OCI-LY1 (cell line): Measurements from ENCODE around the gene NKAIN2.

ENCODE experiments used
- H2AFZ ChIP-seq: fragments of 200-600 bp; sonication (generic), shearing (Covaris generic); 2 replicates; pipeline ENCODE4 v1.6.0; 2014; ENCODE audit warnings: antibody characterized with exemption, mild to moderate bottlenecking, low read length
- H3F3A ChIP-seq: fragments of 200-600 bp; sonication (generic), shearing (Covaris generic); 2 replicates; pipeline ENCODE4 v1.6.0; 2014; ENCODE audit warnings: mild to moderate bottlenecking, antibody characterized with exemption, low read length, moderate library complexity; ENCODE audit not compliant: insufficient read depth
- H3K27ac ChIP-seq: fragments of 200-600 bp; sonication (generic); 2 replicates; pipeline ENCODE4 v1.5.1; 2014; ENCODE audit warnings: low read length, mixed run types, mild to moderate bottlenecking, low read depth; ENCODE audit not compliant: poor library complexity, severe bottlenecking
- H3K27me3 ChIP-seq: fragments of 200-600 bp; sonication (generic); 2 replicates; pipeline ENCODE4 v1.6.0; 2014; ENCODE audit warnings: antibody characterized with exemption, mild to moderate bottlenecking, low read length, moderate library complexity; ENCODE audit not compliant: insufficient read depth
- H3K36me3 ChIP-seq: fragments of 200-600 bp; sonication (generic); 2 replicates; pipeline ENCODE4 v1.6.1; 2014; ENCODE audit warnings: mild to moderate bottlenecking, antibody characterized with exemption, low read length, moderate library complexity, mixed read lengths; ENCODE audit not compliant: insufficient read depth
- H3K4me1 ChIP-seq: fragments of 200-600 bp; sonication (generic); 2 replicates; pipeline ENCODE4 v1.5.1; 2014; ENCODE audit warnings: mild to moderate bottlenecking, low read length, moderate library complexity; ENCODE audit not compliant: insufficient read depth, severe bottlenecking
- H3K4me2 ChIP-seq: fragments of 200-600 bp; sonication (generic), shearing (Covaris generic); 2 replicates; pipeline ENCODE4 v1.6.1; 2014; ENCODE audit warnings: low read length
- H3K4me3 ChIP-seq: fragments of 200-600 bp; sonication (generic); 2 replicates; pipeline ENCODE4 v1.5.1; 2014; ENCODE audit warnings: low read length, low read depth, mild to moderate bottlenecking, mixed read lengths; ENCODE audit not compliant: poor library complexity, severe bottlenecking
- H3K79me2 ChIP-seq: fragments of 200-600 bp; shearing (Covaris generic); 2 replicates; pipeline ENCODE4 v1.6.1; 2016; ENCODE audit warnings: mixed run types, low read length, mixed read lengths; ENCODE audit not compliant: insufficient read depth
- H3K9ac ChIP-seq: fragments of 200-600 bp; sonication (generic), shearing (Covaris generic); 2 replicates; pipeline ENCODE4 v1.6.1; 2014; ENCODE audit warnings: mild to moderate bottlenecking, low read length, mixed read lengths
- H3K9me2 ChIP-seq: fragments of 200-600 bp; sonication (generic), shearing (Covaris generic); 2 replicates; pipeline ENCODE4 v1.6.1; 2014; ENCODE audit warnings: low read depth, mild to moderate bottlenecking, low read length, mixed read lengths
- H3K9me3 ChIP-seq: fragments of 200-600 bp; shearing (Covaris generic); 2 replicates; pipeline ENCODE4 v1.6.1; 2014; ENCODE audit warnings: low read length, mixed read lengths
- H4K20me1 ChIP-seq: fragments of 200-600 bp; sonication (generic), shearing (Covaris generic); 2 replicates; pipeline ENCODE4 v1.6.0; 2016; ENCODE audit warnings: mild to moderate bottlenecking, low read length; ENCODE audit not compliant: insufficient read depth
- EZH2 ChIP-seq: fragments of 200-600 bp; sonication (generic), shearing (Covaris generic); IDR thresholded peaks from 2 replicates; pipeline ENCODE4 v1.8.0; 2017; ENCODE audit warnings: borderline replicate concordance, mixed run types, mild to moderate bottlenecking, antibody characterized with exemption, low read length, moderate library complexity, mixed read lengths
- TF ChIP-seq, protein P1 (sequence below): fragments of 200-600 bp; sonication (generic), shearing (Covaris generic); IDR thresholded peaks from 2 replicates; pipeline ENCODE4 v1.5.1; 2017; ENCODE audit warnings: mild to moderate bottlenecking, antibody characterized with exemption, low read length, moderate library complexity, mixed read lengths

NKAIN2 gene

DNA sequence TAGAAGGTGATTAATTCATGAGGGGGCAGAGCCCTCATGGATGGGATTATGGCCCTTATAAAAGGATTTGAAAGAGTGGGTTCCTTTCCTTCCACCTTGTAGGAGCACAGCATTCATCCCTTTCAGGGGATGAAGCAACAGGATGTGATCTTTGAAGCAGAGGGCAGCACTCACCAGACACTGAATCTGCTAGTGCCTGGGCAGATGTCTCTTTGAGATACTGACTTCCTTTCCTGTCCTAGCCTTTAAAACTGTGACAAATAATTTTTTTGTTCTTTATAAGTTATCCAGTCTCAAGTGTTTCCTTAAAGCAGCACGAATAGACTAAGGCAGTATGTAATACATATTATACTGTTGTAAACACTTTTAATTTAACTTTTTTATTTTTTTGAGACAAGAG, 620.0 kb downstream of the NKAIN2 start:
- Histone ChIP-seq H3K4me3 (no peak overlapping the region), H3K27ac (no peak overlapping the region), H3K4me1 (no peaks in the 10 kb centered on the region), H3K36me3 (no peaks in the 10 kb centered on the region), H3F3A (no peaks in the 10 kb centered on the region), H3K9me3 (no peaks in the 10 kb centered on the region), H4K20me1 (no peaks in the 10 kb centered on the region), H2AFZ (no peak overlapping the region), H3K27me3 (no peaks in the 10 kb centered on the region), H3K4me2 (no peak overlapping the region), H3K9ac (no peak overlapping the region), H3K9me2 (no peaks in the 10 kb centered on the region), H3K79me2 (no peaks in the 10 kb centered on the region)
- TF ChIP-seq, protein P1, sequence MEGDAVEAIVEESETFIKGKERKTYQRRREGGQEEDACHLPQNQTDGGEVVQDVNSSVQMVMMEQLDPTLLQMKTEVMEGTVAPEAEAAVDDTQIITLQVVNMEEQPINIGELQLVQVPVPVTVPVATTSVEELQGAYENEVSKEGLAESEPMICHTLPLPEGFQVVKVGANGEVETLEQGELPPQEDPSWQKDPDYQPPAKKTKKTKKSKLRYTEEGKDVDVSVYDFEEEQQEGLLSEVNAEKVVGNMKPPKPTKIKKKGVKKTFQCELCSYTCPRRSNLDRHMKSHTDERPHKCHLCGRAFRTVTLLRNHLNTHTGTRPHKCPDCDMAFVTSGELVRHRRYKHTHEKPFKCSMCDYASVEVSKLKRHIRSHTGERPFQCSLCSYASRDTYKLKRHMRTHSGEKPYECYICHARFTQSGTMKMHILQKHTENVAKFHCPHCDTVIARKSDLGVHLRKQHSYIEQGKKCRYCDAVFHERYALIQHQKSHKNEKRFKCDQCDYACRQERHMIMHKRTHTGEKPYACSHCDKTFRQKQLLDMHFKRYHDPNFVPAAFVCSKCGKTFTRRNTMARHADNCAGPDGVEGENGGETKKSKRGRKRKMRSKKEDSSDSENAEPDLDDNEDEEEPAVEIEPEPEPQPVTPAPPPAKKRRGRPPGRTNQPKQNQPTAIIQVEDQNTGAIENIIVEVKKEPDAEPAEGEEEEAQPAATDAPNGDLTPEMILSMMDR: no peak
- TF ChIP-seq EZH2: no peak

DNA sequence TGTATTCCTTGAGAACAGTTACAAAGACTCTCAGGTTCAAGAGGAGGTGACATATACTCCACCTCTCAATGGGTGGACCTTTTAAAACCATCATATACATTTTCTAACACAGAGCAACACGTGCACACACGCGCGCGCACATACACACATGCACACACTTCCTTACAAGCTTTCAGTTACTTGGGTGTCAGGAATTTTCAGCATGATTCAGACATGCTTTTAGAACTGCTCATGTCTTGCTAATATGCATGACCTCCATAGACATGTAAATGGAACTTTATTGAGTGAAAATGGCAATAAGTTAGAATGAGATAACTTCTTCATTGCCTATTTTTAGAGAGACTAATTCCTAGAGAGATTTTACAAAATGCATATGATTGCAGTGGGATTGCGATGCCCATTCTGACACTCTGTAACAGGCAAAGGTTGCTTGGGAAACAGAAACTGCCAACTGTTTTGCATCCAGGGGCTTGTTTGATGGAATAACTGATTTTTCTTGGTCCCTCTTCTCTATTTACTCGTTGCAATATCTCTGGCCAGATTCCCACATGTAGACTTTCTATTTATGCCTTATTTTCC, 627.2 kb downstream of the NKAIN2 start:
- Histone ChIP-seq H3K9me3 (no peaks in the 10 kb centered on the region), H3K4me2 (no peak overlapping the region), H3K4me1 (no peaks in the 10 kb centered on the region), H3K36me3 (no peaks in the 10 kb centered on the region), H2AFZ (no peak overlapping the region), H3K79me2 (no peaks in the 10 kb centered on the region), H3K9me2 (no peaks in the 10 kb centered on the region), H3K27ac (no peak overlapping the region), H3K4me3 (no peak overlapping the region), H3F3A (no peaks in the 10 kb centered on the region), H3K27me3 (no peaks in the 10 kb centered on the region), H4K20me1 (no peaks in the 10 kb centered on the region), H3K9ac (no peak overlapping the region)
- TF ChIP-seq EZH2: no peak
- TF ChIP-seq, protein P1: no peak

GRCh38 chr6:124432620-124433019, 629.0 kb downstream of the NKAIN2 start:
- H3F3A ChIP-seq: no peaks in the 10 kb centered on the region
- no peak overlapping the region for H3K4me3 ChIP-seq
- no peaks in the 10 kb centered on the region for H3K4me1 ChIP-seq
- no peaks in the 10 kb centered on the region for H3K9me3 ChIP-seq
- no peak for TF ChIP-seq EZH2
- TF ChIP-seq, protein P1: no peak
- H3K9ac ChIP-seq: no peak overlapping the region
- H3K27ac ChIP-seq: no peak overlapping the region
- no peaks in the 10 kb centered on the region for H4K20me1 ChIP-seq
- no peaks in the 10 kb centered on the region for H3K36me3 ChIP-seq
- H3K27me3 ChIP-seq: no peaks in the 10 kb centered on the region
- H3K4me2 ChIP-seq: no peak overlapping the region
- no peaks in the 10 kb centered on the region for H3K9me2 ChIP-seq
- no peaks in the 10 kb centered on the region for H3K79me2 ChIP-seq
- H2AFZ ChIP-seq: no peak overlapping the region
